ENCODE data around the gene PLA2G4E.

The PLA2G4E gene

GRCh38 chr15:41989573-41990242 is 31.1 kb downstream of the PLA2G4E start:
- no peaks in the 10 kb centered on the region for H3K9me3 ChIP-seq (ENCODE audit: control insufficient read depth, insufficient read depth, low read length)
- no peak overlapping the region for H3K4me3 ChIP-seq (ENCODE audit: low read depth, low read length)
- H3K27ac ChIP-seq (ENCODE audit: low read depth, low read length): no peak overlapping the region
- no peaks in the 10 kb centered on the region for H3K36me3 ChIP-seq (ENCODE audit: control insufficient read depth, insufficient read depth, low read length)
- H3K4me1 ChIP-seq (ENCODE audit: control insufficient read depth, insufficient read depth, low read length): peaks cover 3% of the 10 kb centered on the region
- no peak overlapping the region for H3K9ac ChIP-seq (ENCODE audit: low read depth, low read length)
- no peaks in the 10 kb centered on the region for H3K27me3 ChIP-seq (ENCODE audit: control insufficient read depth, insufficient read depth, low read length)

- Histone ChIP-seq H3K9ac (ENCODE audit: low read depth, low read length) (no peak overlapping the region), H3K27me3 (ENCODE audit: control insufficient read depth, insufficient read depth, low read length) (no peaks in the 10 kb centered on the region)
These were observed 31.8 kb downstream of the PLA2G4E start for GRCh38 chr15:41988896-41989572.

GRCh38 chr15:41987925-41988275 is 32.9 kb downstream of the PLA2G4E start:
- Histone ChIP-seq H3K9ac (ENCODE audit: low read depth, low read length) (no peak overlapping the region), H3K27ac (ENCODE audit: low read depth, low read length) (no peak overlapping the region), H3K4me3 (ENCODE audit: low read depth, low read length) (no peak overlapping the region), H3K9me3 (ENCODE audit: control insufficient read depth, insufficient read depth, low read length) (no peaks in the 10 kb centered on the region), H3K4me1 (ENCODE audit: control insufficient read depth, insufficient read depth, low read length) (peaks cover 3% of the 10 kb centered on the region), H3K36me3 (ENCODE audit: control insufficient read depth, insufficient read depth, low read length) (no peaks in the 10 kb centered on the region), H3K27me3 (ENCODE audit: control insufficient read depth, insufficient read depth, low read length) (no peaks in the 10 kb centered on the region)

More at GRCh38 chr15:41988896-41989572, 31.8 kb downstream of the PLA2G4E start:
- H3K4me3 ChIP-seq (ENCODE audit: low read depth, low read length): no peak overlapping the region
- no peaks in the 10 kb centered on the region for H3K36me3 ChIP-seq (ENCODE audit: control insufficient read depth, insufficient read depth, low read length)
- H3K27ac ChIP-seq (ENCODE audit: low read depth, low read length): no peak overlapping the region
- no peaks in the 10 kb centered on the region for H3K9me3 ChIP-seq (ENCODE audit: control insufficient read depth, insufficient read depth, low read length)
- H3K4me1 ChIP-seq (ENCODE audit: control insufficient read depth, insufficient read depth, low read length): peaks cover 3% of the 10 kb centered on the region

- Histone ChIP-seq H3K36me3 (ENCODE audit: control insufficient read depth, insufficient read depth, low read length) (no peaks in the 10 kb centered on the region), H3K27ac (ENCODE audit: low read depth, low read length) (no peak overlapping the region), H3K4me3 (ENCODE audit: low read depth, low read length) (no peak overlapping the region), H3K4me1 (ENCODE audit: control insufficient read depth, insufficient read depth, low read length) (peaks cover 3% of the 10 kb centered on the region), H3K9ac (ENCODE audit: low read depth, low read length) (no peak overlapping the region), H3K9me3 (ENCODE audit: control insufficient read depth, insufficient read depth, low read length) (no peaks in the 10 kb centered on the region), H3K27me3 (ENCODE audit: control insufficient read depth, insufficient read depth, low read length) (no peaks in the 10 kb centered on the region)
These were observed 33.5 kb downstream of the PLA2G4E start for GRCh38 chr15:41987246-41987924.

- Histone ChIP-seq H3K36me3 (ENCODE audit: control insufficient read depth, insufficient read depth, low read length) (no peaks in the 10 kb centered on the region), H3K27me3 (ENCODE audit: control insufficient read depth, insufficient read depth, low read length) (no peaks in the 10 kb centered on the region), H3K4me3 (ENCODE audit: low read depth, low read length) (no peak overlapping the region), H3K9ac (ENCODE audit: low read depth, low read length) (no peak overlapping the region), H3K4me1 (ENCODE audit: control insufficient read depth, insufficient read depth, low read length) (peaks cover 3% of the 10 kb centered on the region), H3K27ac (ENCODE audit: low read depth, low read length) (no peak overlapping the region), H3K9me3 (ENCODE audit: control insufficient read depth, insufficient read depth, low read length) (no peaks in the 10 kb centered on the region)
These were observed 35.3 kb downstream of the PLA2G4E start for GRCh38 chr15:41985236-41986160.

- Histone ChIP-seq H3K4me1 (ENCODE audit: control insufficient read depth, insufficient read depth, low read length) (peaks cover under 1% of the 10 kb centered on the region; the same call in 1 of the 2 replicates), H3K27ac (ENCODE audit: low read depth, low read length) (no peak overlapping the region), H3K9me3 (ENCODE audit: control insufficient read depth, insufficient read depth, low read length) (no peaks in the 10 kb centered on the region), H3K36me3 (ENCODE audit: control insufficient read depth, insufficient read depth, low read length) (no peaks in the 10 kb centered on the region), H3K9ac (ENCODE audit: low read depth, low read length) (no peak overlapping the region), H3K27me3 (ENCODE audit: control insufficient read depth, insufficient read depth, low read length) (no peaks in the 10 kb centered on the region), H3K4me3 (ENCODE audit: low read depth, low read length) (no peak overlapping the region)
These were observed 36.2 kb downstream of the PLA2G4E start for GRCh38 chr15:41984622-41985021.

- no peak overlapping the region for H3K9ac ChIP-seq (ENCODE audit: low read depth, low read length)
- no peaks in the 10 kb centered on the region for H3K4me1 ChIP-seq (ENCODE audit: control insufficient read depth, insufficient read depth, low read length)
- no peak overlapping the region for H3K4me3 ChIP-seq (ENCODE audit: low read depth, low read length)
- H3K27ac ChIP-seq (ENCODE audit: low read depth, low read length): no peak overlapping the region
- H3K9me3 ChIP-seq (ENCODE audit: control insufficient read depth, insufficient read depth, low read length): no peaks in the 10 kb centered on the region
- no peaks in the 10 kb centered on the region for H3K27me3 ChIP-seq (ENCODE audit: control insufficient read depth, insufficient read depth, low read length)
- no peaks in the 10 kb centered on the region for H3K36me3 ChIP-seq (ENCODE audit: control insufficient read depth, insufficient read depth, low read length)
These were observed 36.9 kb downstream of the PLA2G4E start for GRCh38 chr15:41983621-41984571.

- H3K36me3 ChIP-seq (ENCODE audit: control insufficient read depth, insufficient read depth, low read length): no peaks in the 10 kb centered on the region
- H3K4me3 ChIP-seq (ENCODE audit: low read depth, low read length): no peak overlapping the region
- no peak overlapping the region for H3K27ac ChIP-seq (ENCODE audit: low read depth, low read length)
- H3K9me3 ChIP-seq (ENCODE audit: control insufficient read depth, insufficient read depth, low read length): no peaks in the 10 kb centered on the region
- H3K27me3 ChIP-seq (ENCODE audit: control insufficient read depth, insufficient read depth, low read length): no peaks in the 10 kb centered on the region
- H3K4me1 ChIP-seq (ENCODE audit: control insufficient read depth, insufficient read depth, low read length): no peaks in the 10 kb centered on the region
- no peak overlapping the region for H3K9ac ChIP-seq (ENCODE audit: low read depth, low read length)
These were observed 37.6 kb downstream of the PLA2G4E start for GRCh38 chr15:41983221-41983620.

GRCh38 chr15:41982133-41982930 is 38.5 kb downstream of the PLA2G4E start:
- no peaks in the 10 kb centered on the region for H3K27me3 ChIP-seq (ENCODE audit: control insufficient read depth, insufficient read depth, low read length)
- no peaks in the 10 kb centered on the region for H3K36me3 ChIP-seq (ENCODE audit: control insufficient read depth, insufficient read depth, low read length)
- H3K4me3 ChIP-seq (ENCODE audit: low read depth, low read length): no peak overlapping the region
- no peak overlapping the region for H3K27ac ChIP-seq (ENCODE audit: low read depth, low read length)
- H3K4me1 ChIP-seq (ENCODE audit: control insufficient read depth, insufficient read depth, low read length): no peaks in the 10 kb centered on the region
- no peak overlapping the region for H3K9ac ChIP-seq (ENCODE audit: low read depth, low read length)
- no peaks in the 10 kb centered on the region for H3K9me3 ChIP-seq (ENCODE audit: control insufficient read depth, insufficient read depth, low read length)
